ENCODE results near the gene ZNF740.

- no peak for TF ChIP-seq CTCF (IDR thresholded peaks at IDR 0.05)
- peak; percentile 83 for TF ChIP-seq POLR2AphosphoS5 (IDR thresholded peaks at IDR 0.05)
Observed at GRCh38 chr12:53180220-53180930, at the start of gene ZNF740, which contains the start of gene CSAD.

All from gastroesophageal sphincter (tissue), 3 donors.